ENCODE data around the gene CASZ1. TPM values are rescaled to one million over a fixed set of nuclear protein-coding genes. Genes with fewer than 3 reads are reported as not detected.

The CASZ1 gene
- total RNA-seq, 2 experiments from 2014 or later, result 2.9 to 4.1 TPM

DNA sequence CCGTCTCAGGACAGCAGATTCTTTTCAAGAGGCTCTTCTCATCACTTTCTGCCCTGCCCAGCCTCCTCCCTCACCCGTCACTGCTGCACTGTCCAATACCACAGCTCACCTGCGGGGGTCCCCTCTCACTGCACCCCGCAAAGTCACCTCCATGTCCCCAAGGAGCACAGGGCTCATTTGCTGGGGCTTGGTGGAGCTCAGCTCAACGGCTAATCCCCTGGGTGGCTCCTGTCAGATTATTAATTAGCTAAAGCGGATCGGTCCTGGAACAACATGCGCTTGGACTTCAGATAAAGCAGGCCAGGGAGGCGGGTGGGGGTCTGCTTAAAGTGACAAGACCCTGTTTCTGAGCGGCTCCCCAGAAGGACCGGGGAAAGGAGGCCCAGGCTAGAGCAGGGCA lies 43.1 kb downstream of the CASZ1 start:
- CTCF ChIA-PET, result no interaction called here
- DNase-seq (peak; percentile 35), ATAC-seq (peak; percentile 43)
- Mint-ChIP-seq H3K9me3 (no peaks in the 10 kb centered on the region), H3K27ac (no peak overlapping the region), H3K36me3 (ENCODE audit: low read depth) (no peaks in the 10 kb centered on the region), H3K4me1 (ENCODE audit: low read depth) (peaks cover 10% of the 10 kb centered on the region), H3K27me3 (no peaks in the 10 kb centered on the region), H3K4me3 (no peak overlapping the region)
- POLR2A ChIA-PET, result no interaction called here
- TF ChIP-seq, protein P1, sequence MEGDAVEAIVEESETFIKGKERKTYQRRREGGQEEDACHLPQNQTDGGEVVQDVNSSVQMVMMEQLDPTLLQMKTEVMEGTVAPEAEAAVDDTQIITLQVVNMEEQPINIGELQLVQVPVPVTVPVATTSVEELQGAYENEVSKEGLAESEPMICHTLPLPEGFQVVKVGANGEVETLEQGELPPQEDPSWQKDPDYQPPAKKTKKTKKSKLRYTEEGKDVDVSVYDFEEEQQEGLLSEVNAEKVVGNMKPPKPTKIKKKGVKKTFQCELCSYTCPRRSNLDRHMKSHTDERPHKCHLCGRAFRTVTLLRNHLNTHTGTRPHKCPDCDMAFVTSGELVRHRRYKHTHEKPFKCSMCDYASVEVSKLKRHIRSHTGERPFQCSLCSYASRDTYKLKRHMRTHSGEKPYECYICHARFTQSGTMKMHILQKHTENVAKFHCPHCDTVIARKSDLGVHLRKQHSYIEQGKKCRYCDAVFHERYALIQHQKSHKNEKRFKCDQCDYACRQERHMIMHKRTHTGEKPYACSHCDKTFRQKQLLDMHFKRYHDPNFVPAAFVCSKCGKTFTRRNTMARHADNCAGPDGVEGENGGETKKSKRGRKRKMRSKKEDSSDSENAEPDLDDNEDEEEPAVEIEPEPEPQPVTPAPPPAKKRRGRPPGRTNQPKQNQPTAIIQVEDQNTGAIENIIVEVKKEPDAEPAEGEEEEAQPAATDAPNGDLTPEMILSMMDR (IDR thresholded peaks at IDR 0.05), result no peak
- intact Hi-C loops (cut with micrococcal nuclease), result no loop called here

DNA sequence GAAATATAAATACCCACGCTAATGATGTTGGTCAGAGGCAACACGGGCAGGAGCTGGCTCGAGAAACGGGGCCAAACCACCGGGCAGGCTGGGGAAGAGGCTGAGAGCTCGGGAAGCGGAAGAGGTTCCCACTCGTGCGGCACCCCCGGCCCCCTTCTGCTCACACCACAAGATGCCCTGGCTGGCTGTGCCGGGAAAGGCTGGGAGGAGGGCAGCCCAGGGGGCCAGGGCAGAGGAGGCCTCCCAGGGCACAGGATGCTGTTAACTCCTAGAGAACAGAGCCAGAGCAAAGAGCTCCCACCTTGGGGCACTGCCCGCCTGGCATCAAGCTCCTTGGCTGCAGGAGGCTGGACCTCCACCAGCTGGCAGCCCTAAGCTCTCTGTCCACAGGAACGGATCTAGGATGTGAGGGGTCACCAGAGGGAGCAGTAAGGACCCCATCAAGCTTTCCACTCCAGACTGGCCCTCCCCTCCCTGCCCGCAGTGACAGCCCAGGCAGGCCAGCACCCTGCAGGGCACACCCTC lies 44.8 kb downstream of the CASZ1 start:
- H3K27ac Mint-ChIP-seq, result no peak overlapping the region
- ChIA-PET POLR2A (interaction anchor here (0.6 to 0.8 kb wide), 2 partner anchors 127 to 216 kb away, joined by 3 read pairs; no protein-coding TSS in a partner anchor), CTCF (interaction anchor here (1.2 to 1.4 kb wide), 2 partner anchors 8 to 115 kb away, joined by 3 to 4 read pairs; no protein-coding TSS in a partner anchor)
- peaks cover 9% of the 10 kb centered on the region for H3K4me1 Mint-ChIP-seq (ENCODE audit: low read depth)
- H3K4me3 Mint-ChIP-seq, result no peak overlapping the region
- ATAC-seq (no peak), DNase-seq (no peak)
- no peaks in the 10 kb centered on the region for H3K9me3 Mint-ChIP-seq
- intact Hi-C loops (cut with micrococcal nuclease), result no loop called here
- H3K36me3 Mint-ChIP-seq (ENCODE audit: low read depth), result no peaks in the 10 kb centered on the region
- H3K27me3 Mint-ChIP-seq, result no peaks in the 10 kb centered on the region
- TF ChIP-seq, protein P1 (IDR thresholded peaks at IDR 0.05), result no peak

DNA sequence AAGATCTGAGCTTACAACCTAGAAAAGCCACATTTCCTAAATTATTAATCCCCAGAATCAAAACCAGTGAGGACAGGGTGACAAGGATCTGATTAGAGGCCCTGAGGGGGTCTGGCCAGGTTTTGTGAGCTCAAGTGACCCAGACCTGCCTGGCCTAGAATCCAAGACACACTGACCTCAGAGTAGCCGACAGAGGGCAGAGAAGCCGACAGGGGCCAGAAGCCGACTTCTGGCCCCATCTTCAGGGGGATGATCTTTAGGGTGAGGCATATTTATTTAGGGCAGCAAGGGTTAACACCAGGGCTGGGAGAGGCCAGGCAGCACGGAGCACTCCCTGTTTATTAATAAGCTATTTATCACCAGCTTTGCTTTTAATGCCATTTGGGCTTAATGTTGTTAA lies 45.3 kb downstream of the CASZ1 start:
- no peak for ATAC-seq
- Mint-ChIP-seq H3K4me3 (no peak overlapping the region), H3K9me3 (no peaks in the 10 kb centered on the region), H3K27me3 (no peaks in the 10 kb centered on the region), H3K4me1 (ENCODE audit: low read depth) (peaks cover 8% of the 10 kb centered on the region), H3K27ac (no peak overlapping the region), H3K36me3 (ENCODE audit: low read depth) (no peaks in the 10 kb centered on the region)
- POLR2A ChIA-PET, result interaction anchor here (0.6 to 0.8 kb wide), 2 partner anchors 127 to 215 kb away, joined by 3 read pairs; no protein-coding TSS in a partner anchor
- CTCF ChIA-PET, result interaction anchor here (0.7 to 1.4 kb wide), 3 partner anchors 9 to 255 kb away, joined by 3 to 4 read pairs (median 3); no protein-coding TSS in a partner anchor
- TF ChIP-seq, protein P1 (IDR thresholded peaks at IDR 0.05), result no peak
- no peak for DNase-seq
- intact Hi-C loops (cut with micrococcal nuclease), result no loop called here

DNA sequence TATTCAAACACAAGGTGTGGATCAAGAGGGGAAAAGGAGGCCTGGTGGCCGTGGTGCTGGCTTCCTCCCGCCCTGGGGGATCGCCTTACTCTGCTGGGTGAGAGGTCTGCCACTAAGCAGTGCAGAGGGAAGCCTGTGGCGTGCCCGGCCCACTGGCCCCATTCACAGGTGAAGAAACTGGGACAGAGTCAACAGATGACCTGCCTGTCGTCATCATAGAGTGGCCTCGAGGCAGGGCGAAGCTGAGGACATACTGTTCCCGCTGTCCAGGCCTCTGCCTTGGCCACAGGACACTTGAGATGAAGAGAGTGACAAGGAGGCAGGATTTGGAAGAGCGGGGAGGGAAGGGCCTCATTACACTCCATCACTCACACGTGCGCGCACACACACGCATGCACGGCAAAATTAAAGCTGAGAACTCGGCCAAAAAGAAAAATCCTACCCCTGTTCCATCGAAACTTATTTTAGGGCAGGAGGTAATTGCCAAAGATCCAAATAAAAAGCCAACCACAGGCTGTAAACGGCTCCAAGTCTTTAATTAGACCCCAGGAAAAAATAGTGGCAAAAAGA lies 50.5 kb downstream of the CASZ1 start:
- H3K4me3 Mint-ChIP-seq, result no peak overlapping the region
- DNase-seq, result no peak
- no peaks in the 10 kb centered on the region for H3K27me3 Mint-ChIP-seq
- no peaks in the 10 kb centered on the region for H3K36me3 Mint-ChIP-seq (ENCODE audit: low read depth)
- H3K4me1 Mint-ChIP-seq (ENCODE audit: low read depth), result no peaks in the 10 kb centered on the region
- ChIA-PET POLR2A (no interaction called here), CTCF (no interaction called here)
- no peaks in the 10 kb centered on the region for H3K9me3 Mint-ChIP-seq
- no peak for ATAC-seq
- intact Hi-C loops (cut with micrococcal nuclease), result no loop called here
- H3K27ac Mint-ChIP-seq, result no peak overlapping the region
- TF ChIP-seq, protein P1 (IDR thresholded peaks at IDR 0.05), result no peak

DNA sequence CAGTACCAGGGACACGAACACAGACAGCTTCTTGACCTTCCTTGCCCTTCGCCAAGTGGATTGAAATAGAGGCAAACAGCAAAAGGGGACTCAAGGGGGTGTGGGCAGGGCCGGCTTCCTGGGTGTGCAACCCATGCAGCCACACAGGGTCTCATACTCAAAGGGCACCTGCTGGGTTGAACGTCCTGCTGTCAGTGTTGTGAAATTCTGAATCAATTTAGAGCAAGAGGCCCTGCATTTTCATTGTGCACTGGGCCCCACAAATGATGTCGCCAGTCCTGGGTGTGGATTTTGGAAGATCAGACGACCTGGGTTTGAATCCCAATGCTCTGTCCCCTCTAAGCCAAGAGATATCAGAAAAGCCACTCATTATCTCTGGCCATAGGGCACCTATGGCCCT lies 51.1 kb downstream of the CASZ1 start:
- H3K4me3 Mint-ChIP-seq, result no peak overlapping the region
- no peak for DNase-seq
- H3K4me1 Mint-ChIP-seq (ENCODE audit: low read depth), result no peaks in the 10 kb centered on the region
- ATAC-seq, result no peak
- ChIA-PET POLR2A (no interaction called here), CTCF (interaction anchor here (0.7 kb wide), 1 partner anchor 121 kb away, joined by 3 read pairs; no protein-coding TSS in a partner anchor)
- H3K36me3 Mint-ChIP-seq (ENCODE audit: low read depth), result no peaks in the 10 kb centered on the region
- H3K27me3 Mint-ChIP-seq, result no peaks in the 10 kb centered on the region
- H3K9me3 Mint-ChIP-seq, result no peaks in the 10 kb centered on the region
- no peak overlapping the region for H3K27ac Mint-ChIP-seq
- intact Hi-C loops (cut with micrococcal nuclease), result no loop called here
- TF ChIP-seq, protein P1 (IDR thresholded peaks at IDR 0.05), result no peak
